HG02938 (cell line): ENCODE results near the gene TARS3.
A peak's percentile ranks its signal among the peaks of the same experiment; 100 is the strongest.
"Not testable (repeated sequence)": the region's sequence is repeated elsewhere in the genome, so short reads cannot be mapped to it uniquely, and the experiment has no call there.

Experiments
- ATAC-seq: cut with Tn5 transposase; IDR thresholded peaks from one replicate; pipeline ENCODE4 v1.9.1; 2021; ENCODE audit warnings: mild to moderate bottlenecking, moderate library complexity; ENCODE audit not compliant: unreplicated experiment

Gene TARS3

DNA sequence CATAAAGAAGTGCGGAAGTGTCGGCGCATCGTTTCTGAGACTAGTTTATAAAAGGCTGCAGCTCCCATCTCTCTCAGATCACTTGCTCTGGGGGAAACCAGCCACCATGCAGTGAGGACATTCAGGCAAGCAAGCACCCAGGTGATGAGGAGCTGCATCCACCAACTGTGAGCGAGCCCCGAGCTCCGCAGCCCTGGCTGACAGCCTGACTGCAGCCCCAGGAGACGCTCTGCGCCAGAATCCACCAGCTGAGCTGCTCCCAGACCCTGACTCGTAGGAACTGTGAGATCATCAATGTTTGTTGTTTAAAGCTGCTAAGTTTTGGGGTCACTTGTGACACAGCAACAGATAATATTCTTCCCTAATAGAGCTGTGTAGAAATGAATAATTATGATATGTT is 67.1 kb downstream of the TARS3 start:
- no peak for ATAC-seq

DNA sequence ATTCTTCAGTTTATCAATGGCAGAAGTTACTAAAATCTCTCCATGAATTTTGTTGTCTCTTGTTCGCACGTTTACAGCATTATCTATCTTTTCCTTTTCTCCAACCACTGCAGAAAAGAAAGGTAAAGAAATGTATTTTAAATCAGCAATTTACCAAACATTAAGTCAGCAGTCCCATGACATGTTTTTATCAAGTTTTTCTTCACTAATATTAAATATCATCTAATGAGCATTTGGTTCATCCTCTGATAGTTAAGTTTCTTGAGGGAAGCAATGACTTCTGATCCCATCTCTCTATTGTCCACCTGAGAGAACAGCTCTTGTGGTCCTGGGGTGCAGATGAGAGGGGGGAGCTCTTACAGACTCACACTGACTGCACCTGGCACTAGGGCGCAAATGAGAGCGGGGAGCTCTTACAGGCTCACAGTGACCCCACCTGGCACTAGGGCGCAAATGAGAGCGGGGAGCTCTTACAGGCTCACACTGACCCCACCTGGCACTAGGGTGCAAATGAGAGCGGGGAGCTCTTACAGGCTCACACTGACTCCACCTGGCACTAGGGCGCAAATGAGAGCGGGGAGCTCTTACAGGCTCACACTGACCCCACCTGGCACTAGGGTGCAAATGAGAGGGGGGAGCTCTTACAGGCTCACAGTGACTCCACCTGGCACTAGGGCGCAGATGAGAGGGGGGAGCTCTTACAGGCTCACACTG is 69.5 kb downstream of the TARS3 start:
- not testable (repeated sequence) for ATAC-seq

DNA sequence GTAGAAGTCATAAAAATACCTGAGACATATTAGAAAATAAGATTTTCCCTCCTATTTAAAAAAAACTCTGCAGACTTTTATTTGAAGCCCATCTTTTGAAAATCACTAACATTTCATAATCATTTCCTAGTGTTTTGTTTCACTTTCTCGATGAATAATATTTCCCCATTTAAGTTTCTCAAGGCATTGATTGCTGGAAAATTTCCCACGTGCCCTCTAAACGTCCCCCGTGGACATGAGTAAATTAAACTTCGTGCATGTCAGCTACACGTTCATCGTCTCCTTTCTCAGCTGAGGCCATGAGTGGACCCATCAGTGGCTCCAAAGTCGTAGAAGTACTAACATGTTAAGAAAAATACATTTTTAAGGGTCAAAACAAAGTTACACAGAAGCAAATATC is 70.1 kb downstream of the TARS3 start:
- no peak for ATAC-seq

DNA sequence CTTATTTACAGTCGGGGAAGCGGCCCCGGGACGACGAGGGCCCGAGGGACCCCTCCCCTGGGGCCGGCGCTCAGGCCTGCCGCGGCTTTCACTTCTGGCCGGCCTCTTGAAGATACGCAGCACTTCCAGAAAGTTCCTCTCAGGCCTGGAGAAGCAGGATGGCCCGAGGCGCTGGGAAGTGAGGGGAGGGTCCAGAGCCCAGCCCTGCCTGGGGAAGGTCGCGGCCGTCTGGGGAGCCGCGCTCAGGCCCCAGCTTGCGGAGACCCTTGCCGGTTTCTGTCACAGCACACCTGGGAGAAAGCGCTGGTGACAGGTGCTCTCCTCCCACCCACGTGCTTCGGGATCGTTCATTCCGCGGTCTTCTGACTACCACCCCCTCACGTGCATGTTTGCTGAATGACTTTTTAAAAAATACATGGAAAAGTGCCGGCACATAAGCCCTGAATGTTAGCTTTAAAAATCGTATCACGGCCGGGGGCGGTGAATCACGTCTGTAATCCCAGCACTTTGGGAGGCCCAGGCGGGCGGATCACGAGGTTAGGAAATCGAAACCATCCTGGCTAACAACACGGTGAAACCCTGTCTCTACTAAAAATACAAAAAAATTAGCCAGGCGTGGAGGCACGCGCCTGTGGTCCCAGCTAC is 71.4 kb downstream of the TARS3 start:
- ATAC-seq: no peak

DNA sequence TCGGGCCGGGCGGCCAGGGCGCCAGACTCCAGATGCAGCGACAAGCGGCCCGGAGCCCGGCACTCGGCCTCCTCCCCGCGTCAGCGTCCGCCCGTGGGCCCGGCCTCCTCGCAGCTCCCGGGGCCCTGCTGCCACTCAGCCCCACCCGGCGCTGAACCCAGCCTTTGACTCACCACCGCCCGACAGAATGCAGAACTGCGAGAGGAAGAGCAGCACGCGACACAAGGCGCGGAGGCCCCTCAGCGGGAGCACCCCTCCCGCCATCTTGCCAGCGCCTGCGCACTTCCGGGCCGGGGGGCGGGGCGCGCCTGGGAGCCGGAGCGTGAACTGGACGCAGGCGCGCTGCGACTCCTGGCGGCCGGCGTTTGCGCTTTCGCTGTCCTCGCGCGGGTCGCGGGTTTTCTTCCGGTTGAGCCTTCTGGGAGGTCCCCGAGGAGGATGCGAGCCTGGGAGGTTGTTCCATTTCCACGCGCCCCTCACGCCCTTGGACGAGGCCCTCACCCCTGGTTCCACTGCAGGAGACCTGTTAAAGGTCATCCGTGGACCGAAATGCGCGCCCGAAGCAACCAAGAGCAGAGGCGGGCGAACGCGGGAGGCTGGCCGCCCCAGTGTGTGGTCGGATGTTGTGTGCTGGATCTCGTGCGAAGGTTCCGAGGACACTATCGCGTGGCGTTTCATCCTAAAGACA is 72.0 kb downstream of the TARS3 start, which contains the start of gene TM2D3:
TM2D3 (minus strand) TSS at position 284 of the 688 bp plus-strand sequence; CDS start at position 264, 20 bp downstream.
- peak; percentile 85 for ATAC-seq

DNA sequence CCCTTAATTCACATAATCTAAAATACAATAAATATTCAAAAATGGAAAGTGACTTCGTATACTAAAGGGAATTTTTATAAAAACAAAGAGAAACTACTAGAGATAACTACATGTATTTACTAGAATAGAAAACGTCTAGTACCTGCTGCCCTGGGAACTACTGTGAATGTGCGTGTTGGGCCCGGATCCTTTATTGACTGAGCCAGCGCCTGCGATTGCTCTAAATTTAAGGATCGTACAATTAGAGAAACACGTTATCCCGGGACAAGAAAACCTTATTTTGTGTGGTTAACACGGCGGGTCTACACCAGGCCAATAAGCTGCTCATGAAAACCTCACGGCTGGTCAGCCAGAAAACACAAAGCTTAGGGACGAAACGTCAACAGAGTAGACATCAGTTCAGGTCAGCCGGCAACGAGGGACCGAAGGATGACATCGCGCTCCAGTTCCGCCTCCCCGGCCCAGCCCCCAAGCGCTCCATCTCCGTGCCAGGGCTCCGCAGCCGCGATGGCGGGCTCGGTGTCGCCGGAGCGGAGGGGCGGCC is 72.6 kb downstream of the TARS3 start:
- peak; percentile 43 for ATAC-seq

DNA sequence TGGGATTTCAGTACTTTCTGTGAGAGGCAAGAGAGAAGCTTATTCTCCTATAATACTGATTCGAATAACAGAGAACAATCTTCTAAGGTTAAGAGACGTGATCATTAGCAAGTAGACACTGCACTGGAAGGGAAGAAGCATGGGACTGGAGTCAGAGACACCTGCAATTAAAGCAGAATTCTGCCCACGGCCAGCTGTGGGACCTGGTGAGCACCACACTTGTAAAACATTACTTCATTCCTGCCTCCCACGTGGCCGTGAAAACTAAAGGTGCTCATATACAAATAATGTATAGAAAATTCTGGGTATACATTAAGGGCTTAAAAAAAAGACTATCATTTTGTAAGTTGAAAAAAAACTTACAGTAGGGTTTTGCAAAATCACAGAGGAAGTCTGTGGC is 74.1 kb downstream of the TARS3 start:
- ATAC-seq: no peak

DNA sequence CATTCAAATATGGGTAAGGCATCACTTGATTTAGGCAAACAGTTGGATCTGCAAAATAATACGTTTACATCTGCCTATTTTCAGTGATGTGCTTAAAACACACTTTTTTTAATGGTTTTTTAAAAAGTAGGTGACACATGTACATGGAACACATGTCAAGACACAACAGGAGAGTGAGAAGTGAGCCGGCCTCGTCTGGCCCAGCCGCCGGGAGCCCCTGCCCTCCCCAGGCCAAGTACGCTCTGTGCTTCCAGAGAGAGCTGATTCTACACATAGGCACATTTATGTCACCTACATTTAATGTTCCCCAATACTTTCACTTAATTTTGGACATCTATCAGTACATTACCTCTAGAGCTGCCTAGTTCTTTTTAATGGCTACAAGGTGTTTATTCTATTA is 75.9 kb downstream of the TARS3 start:
- ATAC-seq: no peak

DNA sequence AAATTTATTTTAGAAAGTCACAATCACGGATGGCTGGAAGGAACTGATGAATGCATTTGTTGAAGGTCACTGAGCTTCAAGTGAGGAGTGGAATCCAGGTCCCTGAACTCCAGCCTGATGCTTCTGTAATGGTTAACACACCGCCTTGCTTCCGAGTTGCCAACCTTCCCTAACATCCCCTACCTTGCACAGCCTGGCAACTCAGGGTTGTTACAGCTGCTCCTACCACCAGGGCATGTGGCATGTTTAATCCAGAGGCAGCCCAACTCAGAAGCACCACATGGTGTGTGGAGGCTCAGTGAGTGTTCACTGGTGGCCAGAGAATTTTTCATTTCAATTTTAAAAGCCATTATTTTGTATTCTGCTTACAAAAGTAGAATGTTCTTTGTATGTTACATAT is 77.0 kb downstream of the TARS3 start:
- ATAC-seq: no peak

DNA sequence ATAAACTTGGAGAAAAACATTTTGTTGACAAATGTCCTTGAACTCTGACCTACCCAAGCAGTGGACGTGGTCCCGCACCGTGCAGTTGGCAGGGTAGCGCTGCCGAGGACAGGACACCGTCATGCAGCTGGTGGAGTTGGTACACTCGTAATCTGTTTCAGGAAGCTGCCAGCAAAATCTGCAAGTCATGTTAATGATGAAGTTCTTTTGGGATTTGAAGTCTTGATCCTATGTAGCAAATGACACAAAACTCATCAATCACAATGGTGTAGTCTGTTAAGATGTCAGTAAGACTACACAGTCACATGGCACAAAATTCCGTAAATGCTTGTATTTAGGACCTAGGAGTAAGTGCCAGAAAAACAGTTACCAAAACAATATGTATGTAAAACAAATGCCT is 77.6 kb downstream of the TARS3 start:
- no peak for ATAC-seq

DNA sequence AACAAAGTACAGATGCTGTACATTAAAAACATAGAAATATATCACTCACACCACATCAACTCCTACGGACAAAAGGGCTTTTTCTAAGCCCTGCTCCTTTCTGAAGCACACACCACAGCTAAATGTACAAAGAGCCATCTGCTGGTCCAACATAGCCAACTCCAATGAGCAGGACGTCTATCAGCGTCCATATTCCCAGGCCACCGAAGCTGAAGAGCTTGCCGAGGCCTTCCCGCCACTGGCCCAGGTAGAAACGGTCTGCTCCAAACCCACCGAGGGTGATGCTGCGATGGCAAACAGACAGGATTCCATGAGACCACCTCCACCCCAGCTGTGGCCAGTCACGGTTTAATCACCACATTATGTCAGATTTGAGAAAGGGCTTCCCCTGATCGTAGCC is 81.9 kb downstream of the TARS3 start:
- no peak for ATAC-seq

DNA sequence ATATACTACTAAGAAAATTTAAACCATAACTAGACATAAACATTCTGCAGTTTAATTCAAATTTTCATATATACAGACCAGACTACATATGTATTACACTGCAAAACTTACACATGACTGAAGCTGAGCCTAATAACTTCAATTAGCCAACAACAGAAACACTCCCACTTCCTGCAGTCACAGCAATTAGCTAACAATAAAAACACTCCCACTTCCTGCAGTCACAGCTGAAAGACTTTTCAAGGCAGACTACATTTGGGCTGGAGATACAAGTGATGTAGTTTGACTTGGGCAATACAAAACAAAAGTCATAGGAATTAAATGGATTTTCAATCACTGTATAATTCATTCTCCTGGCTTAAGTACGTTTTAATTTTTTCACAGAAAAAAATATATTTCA is 82.4 kb downstream of the TARS3 start:
- ATAC-seq: peak; percentile 46

DNA sequence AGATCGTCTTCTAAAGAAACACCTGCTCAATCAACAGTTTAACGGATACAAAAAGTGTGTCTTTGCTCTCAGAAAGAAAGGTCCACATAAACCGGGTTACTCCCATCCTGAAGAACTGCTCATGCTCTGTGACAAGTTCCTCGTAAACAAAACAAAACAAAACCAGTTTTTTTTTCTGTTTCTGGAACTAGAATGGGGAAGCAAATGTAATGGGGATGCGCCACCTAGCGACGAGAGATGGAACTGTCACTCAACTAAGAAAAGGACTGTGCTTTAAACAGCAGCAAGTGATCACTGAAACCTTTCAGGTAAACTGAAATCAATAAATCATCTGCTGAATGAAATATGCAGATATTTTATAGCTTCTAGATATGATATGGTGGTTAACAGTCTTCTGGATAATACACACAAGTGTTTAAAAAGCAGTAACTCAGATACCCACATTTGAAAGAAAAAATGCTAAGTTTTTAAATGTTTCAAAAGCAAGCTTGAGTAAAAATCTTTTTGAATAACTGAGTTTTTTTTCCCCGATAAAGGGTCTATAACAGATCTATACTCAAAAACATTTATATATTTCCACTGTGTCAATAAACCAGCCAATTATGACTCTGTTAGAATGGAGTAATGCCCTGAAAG is 83.0 kb downstream of the TARS3 start:
- peak; percentile 64 for ATAC-seq

DNA sequence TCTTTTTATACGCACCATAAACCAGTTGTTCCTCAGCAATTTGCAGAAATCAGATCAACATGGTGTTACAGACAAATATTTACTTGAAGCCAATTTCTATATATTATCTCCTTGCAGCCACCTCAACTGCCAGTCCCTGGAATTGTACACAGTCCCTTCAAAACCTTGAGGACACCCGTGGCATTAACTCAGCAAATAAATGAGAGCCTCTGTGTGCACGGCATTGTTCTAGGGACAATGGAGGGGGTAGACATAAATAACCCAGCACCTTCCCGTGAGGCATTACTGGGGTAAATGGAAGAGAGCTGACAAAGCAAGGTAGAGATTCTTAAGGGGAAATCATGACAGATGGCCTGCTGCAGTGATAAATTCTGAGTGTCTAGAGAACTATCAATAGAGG is 84.6 kb downstream of the TARS3 start:
- no peak for ATAC-seq

DNA sequence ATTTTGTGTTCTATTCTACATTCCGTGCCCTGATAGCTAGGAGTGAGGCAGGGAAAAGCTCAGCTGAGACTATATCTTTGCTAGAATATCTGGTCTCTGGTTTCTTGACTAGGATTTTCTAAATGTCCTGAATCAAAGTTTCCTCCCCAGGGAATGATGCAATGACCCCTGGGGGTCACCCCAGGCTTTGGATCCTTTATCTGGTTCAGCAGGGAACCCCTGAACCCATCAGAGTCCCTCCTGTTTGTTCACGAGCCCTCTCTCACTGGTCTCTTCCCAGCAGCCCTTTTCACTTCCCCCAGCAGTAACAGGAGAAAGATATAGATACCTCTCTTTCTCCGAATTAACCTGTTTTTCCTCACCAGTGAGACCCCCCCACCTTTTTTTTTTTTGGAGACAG is 86.4 kb downstream of the TARS3 start:
- no peak for ATAC-seq

DNA sequence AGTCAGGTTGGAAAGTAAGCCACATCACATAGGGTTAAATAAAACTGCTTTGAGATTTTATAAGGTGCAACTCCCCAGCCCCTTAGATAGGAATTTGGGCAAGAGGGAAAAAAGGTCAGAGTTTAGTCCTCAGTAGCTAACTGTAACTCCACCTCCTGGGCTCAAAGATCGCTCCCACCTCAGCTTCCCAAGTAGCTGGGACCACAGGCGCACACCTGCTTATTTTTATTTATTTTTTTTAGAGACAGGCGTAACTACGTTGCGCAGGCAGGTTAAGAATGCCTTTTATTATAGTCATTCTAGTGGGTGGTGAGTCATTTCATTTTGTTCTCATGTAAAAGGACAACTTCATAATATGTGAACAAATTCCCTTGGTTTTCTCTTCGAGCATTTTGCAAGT is 86.8 kb downstream of the TARS3 start:
- ATAC-seq: no peak

DNA sequence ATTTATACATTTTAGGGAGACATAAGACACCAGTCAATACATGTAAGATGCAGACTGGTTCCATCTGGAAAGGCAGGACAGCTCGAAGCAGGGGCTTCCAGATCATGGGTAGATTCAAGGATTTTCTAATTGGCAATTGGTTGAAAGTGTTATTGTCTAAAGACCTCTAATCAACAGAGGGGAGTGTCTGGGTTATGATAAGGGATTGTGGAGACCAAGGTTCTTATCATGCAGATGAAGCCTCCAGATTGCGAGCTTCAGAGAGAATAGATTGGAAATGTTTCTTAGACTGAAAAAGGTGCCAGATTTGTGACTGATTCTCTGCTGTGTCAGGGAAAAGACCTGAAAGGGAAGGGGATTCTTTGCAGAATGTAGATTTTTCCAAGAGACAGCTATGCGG is 87.2 kb downstream of the TARS3 start:
- no peak for ATAC-seq

DNA sequence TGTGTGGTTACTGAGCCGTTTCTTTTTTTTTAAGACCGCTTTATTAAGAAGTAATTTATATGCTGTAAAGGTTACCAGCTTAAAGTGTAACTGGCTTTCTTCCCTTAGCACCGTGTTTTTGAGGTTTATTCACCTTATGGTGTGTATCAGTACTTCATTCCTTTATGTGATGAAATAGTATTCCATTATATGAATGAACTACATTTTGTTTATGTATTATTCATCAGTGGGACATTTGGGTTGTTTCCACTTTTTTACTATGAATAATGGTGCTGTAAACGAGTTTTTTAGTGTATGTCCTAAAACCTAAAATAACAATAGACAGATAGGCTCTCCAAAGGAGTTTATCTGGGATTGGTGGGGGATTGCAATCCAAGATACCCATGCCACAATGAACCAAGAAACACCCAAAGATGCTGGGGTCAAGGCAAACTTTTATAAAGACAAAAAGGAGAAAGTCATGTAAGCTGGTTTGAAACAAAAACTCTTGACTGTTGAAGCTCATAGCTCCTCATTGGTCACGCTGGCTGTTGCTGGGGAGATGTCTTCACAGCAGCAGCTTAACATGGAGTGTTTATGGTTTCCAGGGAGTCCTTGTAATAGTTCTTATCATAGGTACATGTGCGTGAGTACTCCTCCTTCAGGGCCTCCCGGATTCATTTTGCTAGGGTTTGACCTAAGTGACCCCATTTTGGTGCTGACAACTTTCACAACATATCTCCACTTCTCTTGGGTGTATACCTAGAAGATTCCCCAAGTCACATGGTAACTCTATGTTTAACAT is 88.1 kb downstream of the TARS3 start:
- no peak for ATAC-seq

DNA sequence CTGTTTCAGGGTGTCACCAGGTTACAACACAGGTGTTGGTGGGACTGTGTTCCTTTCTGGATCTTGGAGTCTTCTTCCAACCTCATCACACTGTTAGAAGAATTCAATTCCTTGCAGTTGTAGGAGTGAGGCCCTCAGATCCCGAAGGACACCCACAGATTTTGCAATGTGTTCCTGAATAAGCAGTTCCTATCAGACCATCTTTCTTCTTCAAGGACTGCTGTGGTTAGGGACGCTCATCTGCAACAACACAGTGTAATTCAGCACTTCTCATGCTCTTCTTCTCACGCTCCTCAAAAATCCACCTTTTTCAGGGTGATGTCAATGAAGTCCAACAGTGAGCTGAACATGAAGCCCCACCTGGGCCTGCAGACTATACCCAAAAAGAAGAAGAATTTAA is 90.9 kb downstream of the TARS3 start:
- ATAC-seq: no peak

DNA sequence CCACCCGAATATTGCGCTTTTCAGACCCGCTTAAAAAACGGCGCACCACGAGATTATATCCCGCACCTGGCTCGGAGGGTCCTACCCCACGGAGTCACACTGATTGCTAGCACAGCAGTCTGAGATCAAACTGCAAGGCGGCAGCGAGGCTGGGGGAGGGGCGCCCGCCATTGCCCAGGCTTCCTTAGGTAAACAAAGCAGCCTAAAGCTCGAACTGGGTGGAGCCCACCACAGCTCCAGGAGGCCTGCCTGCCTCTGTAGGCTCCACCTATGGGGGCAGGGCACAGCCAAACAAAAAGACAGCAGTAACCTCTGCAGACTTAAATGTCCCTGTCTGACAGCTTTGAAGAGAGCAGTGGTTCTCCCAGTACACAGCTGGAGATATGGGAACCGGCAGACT is 97.5 kb downstream of the TARS3 start:
- ATAC-seq: not testable (repeated sequence)

DNA sequence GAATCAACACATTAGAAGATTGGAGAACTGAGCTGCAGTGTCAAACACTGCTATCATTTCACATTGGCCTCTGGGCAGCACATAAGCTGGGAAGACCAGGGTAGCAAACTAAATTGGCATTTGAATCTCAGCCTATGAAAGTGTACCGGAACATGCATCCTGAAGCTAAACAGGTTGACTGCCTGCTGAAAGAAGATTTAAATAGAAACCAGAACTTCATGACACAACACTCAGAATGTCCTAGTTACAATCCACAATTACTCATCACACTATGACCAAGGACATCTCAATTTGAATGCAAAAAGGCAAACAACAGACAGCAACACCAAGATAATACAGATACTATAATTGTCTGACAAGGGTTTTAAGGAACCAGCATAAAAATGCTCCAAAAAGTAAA is 98.3 kb downstream of the TARS3 start:
- ATAC-seq: no peak
